Measurements from ENCODE around the gene USP44.
"Not testable (repeated sequence)": the region's sequence is repeated elsewhere in the genome, so short reads cannot be mapped to it uniquely, and the experiment has no call there.

USP44 gene

GRCh38 chr12:95551305-95551704 lies at the start of gene USP44:
USP44 (minus strand) TSS chr12:95551476; CDS start chr12:95534256, 17,220 bp downstream.
- DNase-seq: no peak

GRCh38 chr12:95600567-95600966 lies 49.3 kb upstream of the USP44 start:
- DNase-seq: no peak

GRCh38 chr12:95599880-95600279 lies 48.6 kb upstream of the USP44 start:
- DNase-seq: no peak

- no peak for DNase-seq
Measured at GRCh38 chr12:95594136-95594535, 42.9 kb upstream of the USP44 start.

GRCh38 chr12:95593266-95593871 lies 42.1 kb upstream of the USP44 start:
- no peak for DNase-seq

- DNase-seq: peak; percentile 25
Measured at GRCh38 chr12:95591731-95592130, 40.5 kb upstream of the USP44 start.

- no peak for DNase-seq
Measured at GRCh38 chr12:95590775-95591174, 39.5 kb upstream of the USP44 start.

GRCh38 chr12:95583933-95584332 lies 32.7 kb upstream of the USP44 start:
- no peak for DNase-seq

- DNase-seq: peak; percentile 28
Measured at GRCh38 chr12:95582230-95583058, 31.2 kb upstream of the USP44 start.

- no peak for DNase-seq
Measured at GRCh38 chr12:95577820-95578219, 26.5 kb upstream of the USP44 start.

GRCh38 chr12:95574799-95575452 lies 23.6 kb upstream of the USP44 start:
- peak; percentile 41 for DNase-seq

- no peak for DNase-seq
Measured at GRCh38 chr12:95573951-95574576, 22.8 kb upstream of the USP44 start.

- DNase-seq: no peak
Measured at GRCh38 chr12:95571369-95571768, 20.1 kb upstream of the USP44 start.

GRCh38 chr12:95568045-95568444 lies 16.8 kb upstream of the USP44 start:
- DNase-seq: not testable (repeated sequence)

- DNase-seq: no peak
Measured at GRCh38 chr12:95557625-95558024, 6.3 kb upstream of the USP44 start.

GRCh38 chr12:95554532-95555071 lies 3.3 kb upstream of the USP44 start:
- no peak for DNase-seq

- no peak for DNase-seq
Measured at GRCh38 chr12:95553197-95553943, 2.1 kb upstream of the USP44 start.

- no peak for DNase-seq
Measured at GRCh38 chr12:95551913-95552516, 739 bp upstream of the USP44 start.

GRCh38 chr12:95549392-95550084 lies 1.7 kb downstream of the USP44 start:
- DNase-seq: no peak

GRCh38 chr12:95548539-95549391 lies 2.5 kb downstream of the USP44 start:
- peak; percentile 12 for DNase-seq
